Duodenal mucosa (tissue), 2 donors: ENCODE results near the gene ZNF574.

Source experiments
- H3K27ac ChIP-seq: one replicate; pipeline ENCODE4 v1.7.0; 2013; ENCODE audit warnings: low read depth, low read length
- H3K27me3 ChIP-seq, 2 donors: one replicate each; pipeline ENCODE4 v1.7.0; 2013; ENCODE audit warnings: low read length in 2 of 2, control low read depth in 1 of 2; ENCODE audit not compliant: insufficient read depth in 2 of 2, control insufficient read depth in 1 of 2
- H3K36me3 ChIP-seq, 2 donors: one replicate each; pipeline ENCODE4 v1.7.0; 2013; ENCODE audit warnings: low read length in 2 of 2, control low read depth in 1 of 2; ENCODE audit not compliant: insufficient read depth in 2 of 2, control insufficient read depth in 1 of 2
- H3K4me1 ChIP-seq, 2 donors: one replicate each; pipeline ENCODE4 v1.7.0; 2013; ENCODE audit warnings: low read length in 2 of 2, control low read depth in 1 of 2; ENCODE audit not compliant: insufficient read depth in 2 of 2, control insufficient read depth in 1 of 2
- H3K4me3 ChIP-seq, 2 donors: one replicate each; pipeline ENCODE4 v1.7.0; 2013; ENCODE audit warnings: low read length in 2 of 2, low read depth in 1 of 2
- H3K9ac ChIP-seq, 2 donors: one replicate each; pipeline ENCODE4 v1.7.0; 2013; ENCODE audit warnings: low read length in 2 of 2, low read depth in 1 of 2
- H3K9me3 ChIP-seq, 2 donors: one replicate each; pipeline ENCODE4 v1.7.0; 2013; ENCODE audit warnings: low read length in 2 of 2, control low read depth in 1 of 2; ENCODE audit not compliant: control insufficient read depth in 1 of 2

ZNF574 gene

GRCh38 chr19:42122691-42123607, 47.0 kb downstream of the ZNF574 start:
- Histone ChIP-seq H3K9ac (no peak overlapping the region), H3K4me1 (peaks cover 19% of the 10 kb centered on the region in 2 donors), H3K9me3 (no peaks in the 10 kb centered on the region), H3K27ac (no peak overlapping the region), H3K4me3 (no peak overlapping the region), H3K36me3 (no peaks in the 10 kb centered on the region), H3K27me3 (no peaks in the 10 kb centered on the region)

- Histone ChIP-seq H3K9me3 (no peaks in the 10 kb centered on the region), H3K27ac (no peak overlapping the region), H3K4me3 (no peak overlapping the region), H3K27me3 (no peaks in the 10 kb centered on the region), H3K9ac (no peak overlapping the region), H3K4me1 (peaks cover 19% of the 10 kb centered on the region in 2 donors), H3K36me3 (no peaks in the 10 kb centered on the region)
Observed at GRCh38 chr19:42123765-42124164, 47.8 kb downstream of the ZNF574 start.

- Histone ChIP-seq H3K4me3 (no peak overlapping the region), H3K4me1 (peaks cover 19 to 24% of the 10 kb centered on the region in 2 donors), H3K9ac (no peak overlapping the region), H3K36me3 (no peaks in the 10 kb centered on the region), H3K9me3 (no peaks in the 10 kb centered on the region), H3K27ac (no peak overlapping the region), H3K27me3 (no peaks in the 10 kb centered on the region)
Observed at GRCh38 chr19:42124386-42124901, 48.5 kb downstream of the ZNF574 start.

- no peak overlapping the region for H3K27ac ChIP-seq
- H3K9me3 ChIP-seq = no peaks in the 10 kb centered on the region
- H3K9ac ChIP-seq = no peak overlapping the region
- peaks cover 25 to 33% of the 10 kb centered on the region in 2 donors for H3K4me1 ChIP-seq
- peaks cover 0 to 3% of the 10 kb centered on the region in 2 donors for H3K27me3 ChIP-seq
- no peak overlapping the region for H3K4me3 ChIP-seq
- no peaks in the 10 kb centered on the region for H3K36me3 ChIP-seq
Observed at GRCh38 chr19:42125536-42125935, 49.6 kb downstream of the ZNF574 start.

GRCh38 chr19:42126574-42126973, 50.6 kb downstream of the ZNF574 start:
- no peaks in the 10 kb centered on the region for H3K36me3 ChIP-seq
- no peak overlapping the region for H3K4me3 ChIP-seq
- H3K27me3 ChIP-seq = peaks cover 4 to 7% of the 10 kb centered on the region in 2 donors
- H3K4me1 ChIP-seq = peaks cover 20 to 35% of the 10 kb centered on the region in 2 donors
- H3K9ac ChIP-seq = no peak overlapping the region
- H3K27ac ChIP-seq = no peak overlapping the region
- no peaks in the 10 kb centered on the region for H3K9me3 ChIP-seq

GRCh38 chr19:42129399-42130253, 53.7 kb downstream of the ZNF574 start:
- Histone ChIP-seq H3K4me3 (peak overlapping the region; percentile 8 to 53), H3K27me3 (peaks cover 18 to 20% of the 10 kb centered on the region in 2 donors), H3K27ac (no peak overlapping the region), H3K9ac (peak overlapping the region in 1 of 2 donors; percentile 43), H3K4me1 (peaks cover 17 to 31% of the 10 kb centered on the region in 2 donors), H3K9me3 (no peaks in the 10 kb centered on the region), H3K36me3 (no peaks in the 10 kb centered on the region)

GRCh38 chr19:42130254-42130573, 54.2 kb downstream of the ZNF574 start:
- Histone ChIP-seq H3K36me3 (no peaks in the 10 kb centered on the region), H3K9me3 (no peaks in the 10 kb centered on the region), H3K4me1 (peaks cover 17 to 31% of the 10 kb centered on the region in 2 donors), H3K4me3 (peak overlapping the region; percentile 30 to 53), H3K9ac (peak overlapping the region in 1 of 2 donors; percentile 43), H3K27ac (no peak overlapping the region), H3K27me3 (peaks cover 18 to 20% of the 10 kb centered on the region in 2 donors)
